HG02973 (cell line): ENCODE results near the gene ISYNA1.

ENCODE experiments used
- ATAC-seq: cut with Tn5 transposase; IDR thresholded peaks from one replicate; pipeline ENCODE4 v1.9.1; 2021; ENCODE audit warnings: moderate library complexity; ENCODE audit not compliant: unreplicated experiment

ISYNA1 gene

DNA sequence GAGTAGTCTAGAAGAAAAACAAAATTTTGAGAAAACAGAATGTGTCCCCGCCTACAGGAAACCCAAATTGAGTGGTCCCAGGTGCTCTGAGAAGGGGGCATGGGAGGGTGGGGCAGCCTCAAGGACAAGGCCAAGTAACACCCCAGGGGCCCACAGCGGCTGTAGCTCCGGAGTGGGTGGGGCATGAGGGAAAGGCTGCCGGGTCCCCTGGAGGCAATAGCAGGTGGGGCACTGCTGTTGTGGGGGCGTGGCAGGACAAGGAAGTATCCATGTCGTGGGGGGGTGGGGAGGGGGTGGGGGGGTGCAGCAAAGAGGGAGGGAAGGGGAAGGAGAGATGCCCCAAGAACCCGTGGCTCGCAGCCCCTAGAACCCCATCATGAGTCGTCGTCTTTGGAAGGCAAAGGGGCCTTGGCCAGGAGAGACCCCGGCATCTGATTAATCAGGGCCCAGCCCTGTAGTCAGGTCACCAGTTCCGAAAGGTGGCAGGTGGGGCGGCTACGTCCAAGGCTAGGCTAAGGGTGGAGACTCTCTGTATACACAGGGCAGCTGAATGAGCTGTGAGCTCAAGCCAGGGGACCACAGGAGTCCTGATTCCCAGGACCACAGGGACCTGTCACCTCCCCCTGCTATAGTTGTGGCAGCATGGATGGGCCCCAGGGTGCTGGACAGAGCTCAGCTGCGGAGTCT is 7.5 kb upstream of the ISYNA1 start:
- ATAC-seq, result no peak

DNA sequence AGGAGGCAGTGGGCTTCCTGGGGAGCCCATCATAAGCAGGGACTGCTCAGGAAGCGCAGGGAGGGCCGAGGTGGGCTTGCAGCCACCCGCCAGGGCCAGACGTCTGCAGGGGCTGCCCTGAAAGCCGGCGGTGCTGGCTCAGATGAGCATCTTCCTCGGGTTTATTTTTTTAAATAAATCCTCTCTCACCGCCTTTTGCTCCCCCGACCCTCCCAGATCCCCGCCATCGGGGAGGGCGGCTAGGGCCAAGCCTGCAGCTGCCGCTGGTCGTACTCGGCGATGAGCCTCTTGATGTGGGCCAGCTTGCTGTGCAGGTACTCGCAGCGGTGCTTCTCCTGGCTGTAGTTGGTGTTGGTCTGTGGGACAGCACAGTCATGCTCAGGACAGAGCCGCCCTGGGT is 6.6 kb upstream of the ISYNA1 start:
- ATAC-seq, result no peak

DNA sequence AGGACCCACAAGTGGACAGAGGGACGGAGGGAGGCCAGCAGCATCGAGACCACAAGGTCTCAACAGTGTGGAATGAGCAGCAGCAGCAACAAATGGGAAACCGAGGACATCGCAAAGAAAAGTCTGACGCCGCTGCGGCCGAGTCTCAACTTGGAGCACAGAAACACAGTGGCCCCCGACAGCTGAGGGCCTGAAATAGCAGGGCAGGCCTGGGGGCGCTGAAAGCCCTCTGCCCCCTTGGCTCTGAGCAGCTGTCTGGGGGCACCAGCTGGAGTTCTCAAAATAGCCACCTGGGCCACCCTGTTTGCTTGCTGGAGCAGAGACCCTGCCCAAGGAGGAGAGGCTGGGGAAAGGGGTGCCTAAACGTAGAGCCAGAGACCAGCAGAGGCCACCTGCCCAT is 5.9 kb upstream of the ISYNA1 start:
- no peak for ATAC-seq

DNA sequence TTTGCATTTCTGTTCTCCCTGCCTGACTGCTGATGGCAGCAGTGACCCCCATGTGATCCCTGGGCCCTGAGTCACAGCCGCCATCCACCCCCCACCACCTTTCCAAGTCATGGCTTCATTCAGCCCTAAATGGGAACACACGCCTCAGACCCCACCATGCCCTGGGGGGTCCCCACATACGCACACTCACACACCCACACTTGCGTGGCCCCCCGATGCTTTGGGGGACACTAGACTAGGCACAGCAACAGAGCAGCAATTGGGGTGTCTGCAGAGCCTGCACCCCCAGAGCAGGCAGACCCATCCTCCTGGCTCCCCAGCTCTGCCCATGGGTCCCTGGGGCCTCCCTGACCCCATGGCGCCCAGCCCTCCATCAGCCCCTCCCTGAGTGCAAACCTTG is 5.5 kb upstream of the ISYNA1 start:
- no peak for ATAC-seq

DNA sequence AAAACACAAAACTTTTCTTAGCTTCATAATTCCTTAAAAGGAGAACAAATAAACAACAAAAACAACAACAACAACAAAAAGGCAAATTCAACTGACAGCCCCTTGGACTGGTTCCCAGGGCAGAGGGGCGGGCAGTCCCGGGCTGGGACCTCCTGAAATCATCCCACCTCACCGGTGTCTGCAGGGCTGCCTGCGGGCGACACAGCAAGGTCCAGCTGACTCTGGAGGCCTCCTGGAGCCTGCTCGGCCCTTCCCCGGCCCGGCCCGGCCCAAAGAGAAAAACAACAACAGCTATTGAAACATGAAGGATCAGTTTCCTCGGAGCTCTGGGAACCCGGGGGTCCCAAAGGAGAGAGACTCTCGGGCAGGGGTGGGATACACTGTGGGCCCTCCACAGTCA is 5.0 kb upstream of the ISYNA1 start:
- no peak for ATAC-seq

DNA sequence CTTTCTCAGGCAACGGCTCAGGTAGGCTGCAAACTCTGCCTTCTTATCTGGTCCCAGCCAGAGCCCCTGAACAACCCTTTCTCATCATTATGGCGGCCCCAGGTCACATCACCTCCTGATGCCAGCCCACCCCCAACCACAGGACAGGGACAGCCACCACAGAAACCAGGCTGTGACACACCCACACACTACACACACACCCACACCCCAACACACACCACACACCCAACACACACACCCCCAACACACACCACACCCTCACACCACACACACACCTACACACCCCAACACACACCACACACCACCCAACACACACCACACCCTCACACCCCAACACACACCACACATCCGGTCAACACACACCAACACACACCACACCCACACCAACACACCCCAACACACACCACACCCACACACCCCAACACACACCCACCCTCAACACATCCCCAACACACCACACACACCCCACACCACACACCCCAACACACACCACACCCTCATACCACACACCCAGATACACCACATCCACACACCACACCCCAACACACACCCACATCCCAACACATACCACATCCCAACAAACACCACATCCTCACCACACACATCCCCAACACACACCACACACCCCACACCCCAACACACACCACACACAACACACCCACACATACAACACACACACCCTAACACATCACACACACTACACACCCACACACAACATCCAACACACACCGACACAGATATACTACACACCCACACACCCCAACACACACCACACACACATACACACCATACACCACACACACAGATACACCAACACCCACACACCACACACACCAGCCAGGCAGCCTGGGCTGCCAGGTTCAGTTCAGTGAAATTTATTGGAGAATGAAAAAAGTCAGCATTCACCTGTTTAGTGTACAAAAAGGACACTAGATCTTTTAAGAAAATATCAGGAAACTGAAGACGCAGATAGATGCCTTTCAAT is 4.2 kb upstream of the ISYNA1 start:
- ATAC-seq, result no peak

DNA sequence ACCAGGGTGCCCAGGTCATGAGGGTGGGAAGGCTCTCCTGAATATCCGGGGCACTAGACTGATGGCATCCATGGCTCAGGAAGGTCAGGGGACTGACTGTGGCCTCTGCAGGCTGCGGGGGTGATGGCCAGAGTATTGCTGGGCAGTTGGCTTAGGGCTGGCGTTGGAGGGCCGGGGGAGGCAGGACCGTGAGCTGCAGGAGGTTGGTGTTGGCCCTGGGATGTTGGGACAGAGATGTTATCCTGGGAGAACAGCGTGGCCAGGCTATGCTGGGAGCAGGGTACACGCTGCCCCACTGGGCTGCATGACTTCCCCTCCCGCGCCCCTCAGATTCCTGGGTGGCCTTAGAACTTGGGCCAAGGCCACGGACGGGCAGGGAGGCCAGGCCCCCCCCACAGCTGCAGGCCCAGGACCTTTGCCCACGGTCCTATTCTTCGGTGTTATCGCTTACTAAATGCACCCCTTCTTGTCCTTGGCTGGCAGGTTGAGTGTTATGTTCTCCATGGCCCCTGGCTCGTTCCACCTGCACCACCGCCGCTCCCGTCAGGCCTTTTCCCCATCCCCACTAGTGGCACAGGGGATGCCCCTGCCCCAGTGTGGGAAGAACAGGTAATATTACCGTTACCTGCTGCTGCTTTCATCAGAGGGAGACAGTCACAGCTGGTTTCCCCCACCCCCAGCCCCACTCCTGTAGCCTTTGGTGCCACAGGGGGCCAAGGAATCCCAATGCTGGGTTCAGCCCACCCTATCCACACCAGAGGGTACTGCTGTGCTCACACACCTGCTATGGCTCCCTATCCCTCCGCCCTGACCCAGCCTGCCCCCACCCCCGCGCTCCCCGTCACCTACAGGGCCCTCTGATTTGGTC is 3.2 kb upstream of the ISYNA1 start:
- no peak for ATAC-seq

DNA sequence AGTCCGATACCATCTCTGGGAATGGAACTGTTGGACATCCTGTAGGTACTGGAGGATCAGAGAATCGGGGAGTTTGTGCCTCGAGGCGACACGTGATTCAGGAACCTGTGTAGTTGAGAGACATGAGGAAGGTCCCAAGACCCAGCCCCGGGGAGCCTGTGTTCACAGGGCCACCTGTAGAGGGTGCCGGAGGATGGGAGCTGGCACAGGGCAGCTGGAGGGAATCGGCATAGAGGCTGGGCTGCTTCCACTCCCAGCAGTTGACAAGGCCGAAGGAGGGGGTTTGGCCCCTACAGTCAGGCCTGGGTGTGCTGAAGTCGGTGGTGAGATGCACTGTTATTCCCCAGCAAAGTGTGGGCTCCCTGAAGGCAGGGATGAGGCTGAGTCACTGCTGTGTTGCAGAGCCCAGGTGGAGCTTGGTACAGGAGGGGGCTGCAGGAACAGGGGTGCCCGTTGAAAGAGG is 2.5 kb upstream of the ISYNA1 start:
- no peak for ATAC-seq

DNA sequence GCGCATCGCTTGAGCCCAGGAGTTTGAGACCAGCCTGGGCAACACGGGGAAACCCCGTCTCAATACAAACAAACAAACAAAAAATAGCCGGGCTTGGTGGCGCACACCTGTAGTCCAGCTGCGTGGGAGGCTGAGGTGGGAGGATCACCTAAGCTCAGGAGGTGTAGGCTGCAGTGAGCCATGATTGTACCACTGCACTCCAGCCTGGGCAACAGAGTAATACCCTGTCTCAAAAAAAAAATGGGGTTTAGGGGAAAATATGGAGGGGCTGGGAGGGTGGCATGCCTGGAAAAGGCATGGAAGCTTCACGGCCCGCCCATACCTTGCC is 1.9 kb upstream of the ISYNA1 start:
- no peak for ATAC-seq

DNA sequence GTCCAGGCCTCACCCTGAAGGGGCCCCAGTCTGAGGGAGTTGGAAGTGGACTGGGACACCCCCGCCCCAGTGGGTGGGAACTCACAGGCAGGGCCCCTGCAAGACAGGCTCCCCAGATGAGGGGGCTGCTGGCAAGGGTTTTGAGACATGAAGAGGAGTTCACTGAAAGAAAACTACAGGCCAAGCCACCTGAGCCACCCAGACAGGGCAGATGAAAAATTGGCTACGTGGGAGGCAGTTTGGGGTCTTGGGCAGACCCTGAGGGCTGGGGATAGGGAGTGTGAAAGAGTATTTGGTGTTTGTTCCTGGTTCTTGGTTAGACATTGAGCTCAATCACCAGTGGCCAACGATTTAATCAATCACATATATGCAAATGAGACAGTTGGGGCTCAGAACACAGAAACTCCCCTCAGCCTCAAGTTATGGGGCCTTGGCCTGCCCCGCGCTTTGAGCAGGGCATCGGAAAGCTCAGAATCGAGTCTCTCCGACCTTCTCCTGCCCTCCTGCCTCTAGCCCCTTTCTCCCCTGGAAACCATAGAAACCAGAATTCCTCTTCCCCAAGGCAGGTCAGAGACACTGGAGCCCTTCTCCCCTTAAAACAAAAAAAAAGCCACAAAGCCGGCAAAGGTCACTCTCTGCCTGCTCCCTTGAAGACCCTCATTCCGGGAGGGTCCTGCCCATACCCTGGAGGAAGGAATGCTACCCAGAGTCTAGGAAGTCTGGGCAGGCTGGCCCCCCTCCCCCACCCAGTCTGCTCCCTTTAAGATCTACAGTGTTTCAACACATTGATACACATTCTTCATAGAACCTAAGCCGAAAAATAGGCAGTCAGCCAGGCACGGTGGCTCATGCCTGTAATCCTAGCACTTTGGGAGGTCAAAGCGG is 1.3 kb upstream of the ISYNA1 start:
- ATAC-seq, result no peak

DNA sequence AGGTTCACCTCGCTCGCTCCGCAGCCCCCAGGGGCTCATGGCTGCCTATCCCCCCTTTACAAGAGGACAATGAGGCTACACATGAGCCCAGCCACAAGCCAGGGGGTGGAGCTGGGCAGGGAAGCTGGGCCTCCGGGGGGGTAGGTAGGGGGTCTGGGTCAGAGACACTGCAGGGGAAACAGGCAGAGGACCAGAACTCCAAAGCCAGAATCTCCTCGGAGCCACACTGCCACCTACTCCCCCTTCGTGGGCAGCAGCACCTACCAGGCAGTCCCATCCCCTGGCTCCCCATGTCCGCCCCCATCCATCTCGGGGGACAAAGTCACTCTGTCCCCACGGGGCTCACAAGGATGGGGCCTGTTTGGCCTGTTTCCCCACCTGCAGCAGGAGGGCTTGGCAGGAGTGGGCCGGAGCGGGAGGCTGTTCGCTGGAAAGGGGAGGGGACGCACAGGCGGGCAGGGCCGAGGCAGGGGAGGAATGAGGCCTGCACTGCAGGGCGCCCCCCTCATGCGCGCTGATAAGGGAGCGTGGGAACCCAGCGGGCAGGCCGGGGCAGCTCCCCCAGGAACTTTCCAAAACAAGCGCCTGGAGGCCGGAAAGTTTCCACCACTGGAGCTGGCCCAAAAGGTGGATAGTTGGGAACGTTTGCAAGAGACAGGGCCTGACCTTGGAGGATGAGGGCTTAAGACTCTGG is 545 bp upstream of the ISYNA1 start:
- no peak for ATAC-seq

DNA sequence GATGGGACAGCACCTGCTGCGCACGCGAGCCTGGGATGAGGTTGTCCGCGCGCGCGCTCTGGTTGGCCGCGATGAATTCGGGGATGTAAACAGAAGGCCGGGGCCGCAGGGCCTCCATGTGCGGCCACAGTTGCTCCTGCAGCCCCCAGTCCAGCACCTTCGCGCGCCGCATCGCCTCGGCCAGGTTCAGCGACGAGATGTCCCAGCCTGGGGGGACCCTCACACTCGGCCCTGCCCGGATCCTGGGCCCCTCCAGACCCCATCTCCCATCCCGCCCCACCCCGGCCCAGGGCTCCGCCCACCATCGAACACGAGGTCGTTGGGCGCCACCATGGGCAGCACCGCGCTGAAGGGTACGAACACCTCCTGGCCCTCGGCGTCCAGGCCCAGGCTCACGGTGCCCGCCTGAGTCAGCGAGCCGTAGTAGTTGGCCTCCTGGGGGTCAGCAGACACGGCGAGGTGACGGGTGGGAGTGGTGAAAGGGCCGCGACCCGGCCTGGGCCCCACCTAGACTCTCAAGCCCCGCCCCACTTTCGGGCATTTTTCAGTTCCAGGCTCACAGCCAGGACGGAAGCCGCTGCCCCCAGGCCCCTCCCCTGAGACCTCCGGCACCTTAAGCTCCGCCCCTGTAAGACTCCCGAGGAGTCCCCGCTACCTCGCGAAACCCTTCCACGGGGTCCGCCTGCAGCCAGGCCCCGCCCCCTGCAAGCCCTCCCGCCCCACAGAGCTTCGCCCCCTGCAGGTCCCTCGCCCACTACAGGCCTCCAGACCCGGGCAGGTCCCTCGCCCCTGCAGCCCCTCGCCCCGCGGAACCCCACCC is 1.1 kb downstream of the ISYNA1 start:
- ATAC-seq, result no peak

DNA sequence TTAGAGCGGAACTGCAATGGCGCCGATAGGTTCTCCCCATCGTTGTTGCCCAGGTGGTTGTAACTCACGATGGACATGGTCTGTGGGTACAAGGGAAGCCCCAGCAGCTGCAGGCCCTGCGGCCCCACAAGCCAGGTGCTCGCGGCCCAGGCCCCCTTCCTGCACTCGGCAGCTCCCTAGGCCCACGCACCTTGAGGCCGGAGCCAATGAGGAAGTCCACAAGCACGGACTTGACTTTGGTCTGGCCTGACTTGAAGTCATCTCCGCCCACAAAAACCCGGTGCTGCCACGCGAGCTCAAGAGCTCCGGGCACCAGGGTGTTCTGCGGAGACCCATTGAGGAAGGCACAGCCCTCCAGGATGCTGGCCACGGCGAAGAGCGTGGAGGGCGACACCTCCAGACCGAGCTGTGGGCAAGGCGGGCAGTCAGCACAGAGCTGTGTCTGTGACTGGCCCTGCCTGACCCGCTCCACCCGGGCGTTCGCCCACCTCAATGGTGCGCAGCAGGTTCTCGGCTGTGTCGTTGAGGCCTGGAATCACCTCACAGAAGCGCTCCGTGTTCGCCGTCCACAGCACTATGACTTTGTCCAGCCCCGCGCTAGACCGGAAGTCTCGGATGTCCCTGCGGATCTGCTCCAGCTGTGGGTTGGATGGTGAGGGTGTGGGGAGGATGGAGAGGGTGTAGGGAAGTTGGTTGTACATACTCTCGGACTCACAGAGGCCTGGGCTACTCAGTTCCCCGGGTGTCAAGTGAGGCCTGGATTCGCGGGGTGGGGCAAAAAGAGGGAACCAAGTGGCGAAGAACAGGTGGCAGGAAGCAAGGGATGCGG is 1.9 kb downstream of the ISYNA1 start:
- ATAC-seq, result no peak

DNA sequence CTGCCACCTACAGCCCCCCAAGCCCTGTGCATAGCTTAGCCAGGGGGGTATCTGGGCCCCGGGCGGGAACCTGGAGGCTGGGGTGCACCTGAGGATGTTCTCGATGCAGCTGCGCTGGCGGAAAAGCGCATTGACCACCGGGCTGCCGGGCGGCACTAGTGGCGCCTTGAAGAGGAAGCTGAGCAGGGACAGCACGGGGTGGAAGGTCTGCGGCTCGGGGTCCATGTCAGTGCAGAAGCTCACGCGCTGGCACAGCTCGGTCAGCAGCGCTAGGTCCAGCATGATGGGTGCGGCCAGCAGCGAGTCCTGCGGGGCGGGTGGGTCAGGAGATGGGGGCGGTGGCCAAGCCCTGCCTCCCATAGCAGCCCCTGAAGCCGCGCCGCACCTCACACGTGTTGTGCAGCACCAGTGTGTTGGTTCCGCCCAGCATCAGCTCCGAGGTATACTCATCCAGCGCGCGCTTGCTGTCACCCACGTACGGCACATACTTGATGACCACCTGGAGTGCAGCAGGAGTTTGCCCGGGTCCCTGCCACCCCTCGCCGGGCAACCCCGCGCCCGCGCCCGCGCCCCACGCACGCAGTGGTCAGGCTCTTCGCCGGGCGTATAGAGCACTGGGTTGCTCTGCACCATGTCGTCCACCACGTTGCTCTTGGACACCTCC is 2.6 kb downstream of the ISYNA1 start:
- no peak for ATAC-seq

DNA sequence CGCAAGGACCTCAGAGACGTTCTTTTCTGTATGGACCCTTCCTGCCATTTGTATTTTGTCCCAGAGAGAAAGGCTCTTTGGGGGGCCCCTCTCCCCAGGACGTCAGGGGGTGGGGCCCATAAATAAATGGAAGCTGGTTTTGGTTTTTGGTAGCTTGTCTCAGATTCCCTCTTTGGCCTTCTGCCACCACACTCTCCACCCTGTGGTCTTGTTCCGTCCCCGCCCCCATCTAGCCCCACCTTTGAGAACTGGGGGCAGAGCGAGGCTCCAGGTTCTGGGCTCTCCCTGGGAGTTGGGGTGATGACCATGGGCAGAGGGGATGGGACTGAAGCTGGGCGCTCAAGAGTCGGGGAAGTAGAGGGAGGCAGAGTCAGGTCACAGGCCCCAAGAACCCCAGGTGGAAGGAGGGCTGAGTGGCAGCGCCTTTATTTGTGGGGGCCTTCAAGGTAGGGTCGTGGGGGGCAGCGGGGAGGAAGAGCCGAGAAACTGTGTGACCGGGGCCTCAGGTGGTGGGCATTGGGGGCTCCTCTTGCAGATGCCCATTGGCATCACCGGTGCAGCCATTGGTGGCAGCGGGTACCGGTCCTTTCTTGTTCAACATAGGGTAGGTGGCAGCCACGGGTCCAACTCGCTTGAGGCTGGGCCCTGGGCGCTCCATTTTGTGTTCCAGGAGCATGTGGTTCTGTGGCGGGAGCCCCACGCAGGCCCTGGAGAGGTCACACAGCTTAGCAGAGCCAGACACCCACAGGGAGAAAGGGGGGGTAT is 3.3 kb downstream of the ISYNA1 start:
- no peak for ATAC-seq

DNA sequence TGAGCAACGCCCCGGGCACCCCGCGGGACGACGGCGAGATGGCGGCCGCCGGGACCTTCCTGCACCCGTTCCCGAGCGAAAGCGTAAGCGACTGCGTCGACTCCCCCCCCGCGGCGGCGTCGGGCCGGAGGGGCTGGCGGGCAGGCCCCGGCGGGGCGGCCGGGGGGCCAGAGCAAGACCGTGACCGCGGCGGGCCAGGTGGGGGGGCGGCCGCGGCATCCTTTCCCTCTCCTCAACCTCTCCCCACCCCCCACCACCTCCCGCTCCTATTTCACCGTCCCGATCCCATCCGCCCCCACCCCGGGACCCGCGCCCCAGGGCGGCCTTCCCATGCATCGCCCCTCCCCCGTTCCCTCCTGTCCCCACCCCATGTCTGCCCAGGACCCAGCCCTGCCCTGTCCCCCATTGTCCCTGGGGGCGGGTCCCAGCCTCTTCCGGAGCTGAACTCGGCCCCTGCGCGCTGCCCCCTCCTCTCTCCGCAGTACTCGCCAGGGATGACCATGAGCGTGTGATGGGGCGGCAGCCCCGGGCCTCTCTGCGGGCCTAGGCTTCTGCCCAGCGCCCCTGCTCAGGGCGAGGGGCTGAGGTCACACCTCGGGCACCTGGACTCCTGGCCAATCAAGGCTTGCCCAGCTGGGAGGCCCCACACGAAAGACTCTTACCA is 4.1 kb downstream of the ISYNA1 start:
- ATAC-seq, result no peak
